GM12892 (cell line): ENCODE data around the gene DNAJB13.

Experiments
- DNase-seq: peaks from one replicate; pipeline ENCODE4 v3.0.0; 2011; ENCODE audit not compliant: insufficient read length
- FAIRE-seq: peaks from 2 replicates; lab custom pipeline; 2011; peaks lifted over from hg19 to GRCh38; lab: Jason Lieb, UNC
- POLR2A ChIP-seq: IDR thresholded peaks from 2 replicates; pipeline ENCODE4 v1.6.1; 2011; ENCODE audit warnings: low read depth, low read length, control low read depth
- POLR2AphosphoS5 ChIP-seq: IDR thresholded peaks from 2 replicates; pipeline ENCODE4 v1.6.1; 2011; ENCODE audit warnings: low read depth, low read length, control low read depth
- TAF1 ChIP-seq: IDR thresholded peaks from 2 replicates; pipeline ENCODE4 v1.6.1; 2011; ENCODE audit warnings: low read depth, mild to moderate bottlenecking, control low read depth, low read length, borderline replicate concordance

Gene DNAJB13

GRCh38 chr11:73939096-73939495 is 11.7 kb upstream of the DNAJB13 start:
- TF ChIP-seq POLR2AphosphoS5: no peak
- no peak for TF ChIP-seq POLR2A
- FAIRE-seq (no peak), DNase-seq (no peak)

GRCh38 chr11:73940801-73941570 is 9.8 kb upstream of the DNAJB13 start:
- DNase-seq: no peak
- no peak for FAIRE-seq
- TF ChIP-seq POLR2A (no peak), TAF1 (no peak), POLR2AphosphoS5 (no peak)

GRCh38 chr11:73942010-73942409 is 8.8 kb upstream of the DNAJB13 start:
- FAIRE-seq (no peak), DNase-seq (no peak)
- TF ChIP-seq POLR2A (no peak), POLR2AphosphoS5 (no peak), TAF1 (no peak)

- FAIRE-seq (no peak), DNase-seq (no peak)
- no peak for TF ChIP-seq POLR2AphosphoS5
- no peak for TF ChIP-seq POLR2A
- TF ChIP-seq TAF1: no peak
These were observed 6.7 kb upstream of the DNAJB13 start for GRCh38 chr11:73944085-73944484.

GRCh38 chr11:73944901-73945300 is 5.9 kb upstream of the DNAJB13 start:
- FAIRE-seq: no peak
- TF ChIP-seq POLR2AphosphoS5 (no peak), POLR2A (no peak), TAF1 (no peak)
- DNase-seq: no peak

GRCh38 chr11:73945396-73945795 is 5.4 kb upstream of the DNAJB13 start:
- no peak for DNase-seq
- FAIRE-seq: no peak
- TF ChIP-seq POLR2AphosphoS5 (no peak), POLR2A (no peak), TAF1 (no peak)

GRCh38 chr11:73946798-73947458 is 3.9 kb upstream of the DNAJB13 start:
- no peak for FAIRE-seq
- no peak for DNase-seq
- TF ChIP-seq TAF1 (no peak), POLR2A (no peak), POLR2AphosphoS5 (no peak)

GRCh38 chr11:73949246-73949645 is 1.6 kb upstream of the DNAJB13 start:
- no peak for FAIRE-seq
- no peak for DNase-seq
- TF ChIP-seq POLR2A (no peak), TAF1 (no peak), POLR2AphosphoS5 (no peak)

GRCh38 chr11:73949912-73950311 is 914 bp upstream of the DNAJB13 start:
- FAIRE-seq (no peak), DNase-seq (no peak)
- TF ChIP-seq POLR2A: no peak
- TF ChIP-seq POLR2AphosphoS5: no peak
- no peak for TF ChIP-seq TAF1

- no peak for DNase-seq
- no peak for FAIRE-seq
- TF ChIP-seq POLR2A (no peak), POLR2AphosphoS5 (no peak), TAF1 (no peak)
These were observed 971 bp downstream of the DNAJB13 start for GRCh38 chr11:73951797-73952196.

- FAIRE-seq (no peak), DNase-seq (no peak)
- TF ChIP-seq TAF1: no peak
- no peak for TF ChIP-seq POLR2AphosphoS5
- no peak for TF ChIP-seq POLR2A
These were observed 6.2 kb downstream of the DNAJB13 start for GRCh38 chr11:73956876-73957653.
